HepG2 (cell line): ENCODE data around the gene ACVRL1. TPM values are rescaled to one million over a fixed set of nuclear protein-coding genes. Genes with fewer than 3 reads are reported as not detected.

ENCODE experiments used
- HIVEP1 ChIP-seq: sonication (generic); formaldehyde crosslinking; IDR thresholded peaks from 2 replicates; pipeline ENCODE4 v1.4.0; 2020; ENCODE audit warnings: mild to moderate bottlenecking, missing genetic modification reagents
- MBD4 ChIP-seq: IDR thresholded peaks from 2 replicates; pipeline ENCODE4 v1.6.1; 2012; ENCODE audit warnings: low read length, inconsistent platforms, borderline replicate concordance
- RARA ChIP-seq: IDR thresholded peaks from 2 replicates; pipeline ENCODE4 v1.6.1; 2016; ENCODE audit warnings: missing genetic modification reagents, missing compliant biosample characterization
- RARG ChIP-seq: sonication (generic); formaldehyde crosslinking; IDR thresholded peaks from 2 replicates; pipeline ENCODE4 v1.4.0; 2020; ENCODE audit warnings: low read depth, mild to moderate bottlenecking, missing genetic modification reagents
- SATB2 ChIP-seq: sonication (generic); formaldehyde crosslinking; IDR thresholded peaks from 2 replicates; pipeline ENCODE4 v1.5.0; 2020; ENCODE audit warnings: missing genetic modification reagents
- SCMH1 ChIP-seq: sonication (generic); formaldehyde crosslinking; IDR thresholded peaks from 2 replicates; pipeline ENCODE4 v1.9.0; 2021; ENCODE audit warnings: missing genetic modification reagents, mild to moderate bottlenecking, borderline replicate concordance
- SMARCE1 ChIP-seq: fragments of 450-650 bp; IDR thresholded peaks from 2 replicates; pipeline ENCODE4 v1.6.1; 2017; ENCODE audit warnings: borderline replicate concordance
- SRF ChIP-seq: IDR thresholded peaks from 2 replicates; pipeline ENCODE4 v1.6.1; 2011; ENCODE audit warnings: mild to moderate bottlenecking, low read depth, low read length, moderate library complexity
- STAG1 ChIP-seq: sonication (generic); formaldehyde crosslinking; IDR thresholded peaks from 2 replicates; pipeline ENCODE4 v1.4.0; 2020; ENCODE audit warnings: missing genetic modification reagents
- STAT5B ChIP-seq: sonication (generic); formaldehyde crosslinking; IDR thresholded peaks from 2 replicates; pipeline ENCODE4 v1.4.0; 2020; ENCODE audit warnings: missing genetic modification reagents
- TERF1 ChIP-seq: sonication (generic); formaldehyde crosslinking; IDR thresholded peaks from 2 replicates; pipeline ENCODE4 v1.8.0; 2022; ENCODE audit warnings: mild to moderate bottlenecking, missing genetic modification reagents, moderate library complexity
- WIZ ChIP-seq: sonication (generic); formaldehyde crosslinking; IDR thresholded peaks from 2 replicates; pipeline ENCODE4 v1.5.1; 2020; ENCODE audit warnings: mild to moderate bottlenecking, missing genetic modification reagents
- ZNF124 ChIP-seq: sonication (generic); formaldehyde crosslinking; IDR thresholded peaks from 2 replicates; pipeline ENCODE4 v1.4.0; 2020; ENCODE audit warnings: missing genetic modification reagents
- ZNF225 ChIP-seq: sonication (generic); formaldehyde crosslinking; IDR thresholded peaks from 2 replicates; pipeline ENCODE4 v1.4.0; 2020; ENCODE audit warnings: mild to moderate bottlenecking, missing genetic modification reagents
- ZNF839 ChIP-seq: sonication (generic); formaldehyde crosslinking; IDR thresholded peaks from 2 replicates; pipeline ENCODE4 v1.4.0; 2020; ENCODE audit warnings: missing genetic modification reagents, mild to moderate bottlenecking, borderline replicate concordance
- ZNF891 ChIP-seq: sonication (generic); formaldehyde crosslinking; IDR thresholded peaks from 2 replicates; pipeline ENCODE4 v1.5.0; 2020; ENCODE audit warnings: mild to moderate bottlenecking, missing genetic modification reagents
- polyA plus RNA-seq, 8 experiments: library from polyadenylated mRNA; depleted of rRNA in 3 of 8; stranded (reverse) in 7 of 8; unstranded in 1 of 8; fragments of >200 nt; fragmentation: Illumina TruSeq in 4 of 8; extraction: Trizol in 4 of 8; gene quantifications; 2 replicates each; pipeline versions ENCODE4 v1.2.1 to v1.2.3, GENCODE V29; 2011 to 2016; ENCODE audit warnings: low read depth in 4 of 8, missing spikeins in 1 of 8, mixed read lengths in 1 of 8; ENCODE audit not compliant: insufficient read depth in 1 of 8
- total RNA-seq, 5 experiments: library from RNA; depleted of rRNA; stranded (reverse); fragments of >200 nt; fragmentation: Illumina TruSeq; extraction: Trizol; gene quantifications; 2 replicates each; pipeline ENCODE4 v1.2.3, GENCODE V29; 2016; ENCODE audit warnings: low read depth in 1 of 5
- TF ChIP-seq, protein P1 (sequence below), 2 experiments: sonication (generic) in 1 of 2; formaldehyde crosslinking in 1 of 2; IDR thresholded peaks; 2 replicates each; pipeline versions ENCODE4 v1.6.1 to v1.9.0; 2014 to 2022; ENCODE audit warnings: antibody characterized with exemption in 1 of 2, borderline replicate concordance in 1 of 2, inconsistent platforms in 1 of 2, low read depth in 1 of 2, missing genetic modification reagents in 1 of 2
- TF ChIP-seq, protein P2 (sequence below): sonication (generic); formaldehyde crosslinking; IDR thresholded peaks from 2 replicates; pipeline ENCODE4 v1.5.1; 2020; ENCODE audit warnings: mild to moderate bottlenecking, missing genetic modification reagents, moderate library complexity
- TF ChIP-seq, protein P3 (sequence below): IDR thresholded peaks from 2 replicates; pipeline ENCODE4 v1.6.1; 2012; ENCODE audit warnings: inconsistent platforms

Gene ACVRL1
- total and polyA plus RNA-seq, 2 of the 13 experiments (the other 11 are each of a cell fraction or from before 2014, with no cell fraction given) = not detected

- TF ChIP-seq HIVEP1 (CRISPR knock-in tag) (no peak), MBD4 (no peak), RARG (CRISPR knock-in tag) (no peak), ZNF225 (no peak), SRF (no peak; the same call in 1 of the 2 replicates), SCMH1 (CRISPR knock-in tag) (no peak), ZNF124 (no peak), STAT5B (no peak), ZNF891 (CRISPR knock-in tag) (0 out of 2 replicates have a peak, but pooled peaks have one; percentile 39), SMARCE1 (no peak), RARA (no peak), TERF1 (CRISPR knock-in tag) (no peak), SATB2 (no peak), STAG1 (no peak), WIZ (CRISPR knock-in tag) (no peak), ZNF839 (CRISPR knock-in tag) (no peak)
- TF ChIP-seq, protein P1, sequence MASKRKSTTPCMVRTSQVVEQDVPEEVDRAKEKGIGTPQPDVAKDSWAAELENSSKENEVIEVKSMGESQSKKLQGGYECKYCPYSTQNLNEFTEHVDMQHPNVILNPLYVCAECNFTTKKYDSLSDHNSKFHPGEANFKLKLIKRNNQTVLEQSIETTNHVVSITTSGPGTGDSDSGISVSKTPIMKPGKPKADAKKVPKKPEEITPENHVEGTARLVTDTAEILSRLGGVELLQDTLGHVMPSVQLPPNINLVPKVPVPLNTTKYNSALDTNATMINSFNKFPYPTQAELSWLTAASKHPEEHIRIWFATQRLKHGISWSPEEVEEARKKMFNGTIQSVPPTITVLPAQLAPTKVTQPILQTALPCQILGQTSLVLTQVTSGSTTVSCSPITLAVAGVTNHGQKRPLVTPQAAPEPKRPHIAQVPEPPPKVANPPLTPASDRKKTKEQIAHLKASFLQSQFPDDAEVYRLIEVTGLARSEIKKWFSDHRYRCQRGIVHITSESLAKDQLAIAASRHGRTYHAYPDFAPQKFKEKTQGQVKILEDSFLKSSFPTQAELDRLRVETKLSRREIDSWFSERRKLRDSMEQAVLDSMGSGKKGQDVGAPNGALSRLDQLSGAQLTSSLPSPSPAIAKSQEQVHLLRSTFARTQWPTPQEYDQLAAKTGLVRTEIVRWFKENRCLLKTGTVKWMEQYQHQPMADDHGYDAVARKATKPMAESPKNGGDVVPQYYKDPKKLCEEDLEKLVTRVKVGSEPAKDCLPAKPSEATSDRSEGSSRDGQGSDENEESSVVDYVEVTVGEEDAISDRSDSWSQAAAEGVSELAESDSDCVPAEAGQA (IDR thresholded peaks at IDR 0.05; ENCODE audit: low read depth) = no peak
- TF ChIP-seq, protein P1 (CRISPR knock-in tag; IDR thresholded peaks at IDR 0.05; ENCODE audit: borderline replicate concordance) = no peak
- TF ChIP-seq, protein P2, sequence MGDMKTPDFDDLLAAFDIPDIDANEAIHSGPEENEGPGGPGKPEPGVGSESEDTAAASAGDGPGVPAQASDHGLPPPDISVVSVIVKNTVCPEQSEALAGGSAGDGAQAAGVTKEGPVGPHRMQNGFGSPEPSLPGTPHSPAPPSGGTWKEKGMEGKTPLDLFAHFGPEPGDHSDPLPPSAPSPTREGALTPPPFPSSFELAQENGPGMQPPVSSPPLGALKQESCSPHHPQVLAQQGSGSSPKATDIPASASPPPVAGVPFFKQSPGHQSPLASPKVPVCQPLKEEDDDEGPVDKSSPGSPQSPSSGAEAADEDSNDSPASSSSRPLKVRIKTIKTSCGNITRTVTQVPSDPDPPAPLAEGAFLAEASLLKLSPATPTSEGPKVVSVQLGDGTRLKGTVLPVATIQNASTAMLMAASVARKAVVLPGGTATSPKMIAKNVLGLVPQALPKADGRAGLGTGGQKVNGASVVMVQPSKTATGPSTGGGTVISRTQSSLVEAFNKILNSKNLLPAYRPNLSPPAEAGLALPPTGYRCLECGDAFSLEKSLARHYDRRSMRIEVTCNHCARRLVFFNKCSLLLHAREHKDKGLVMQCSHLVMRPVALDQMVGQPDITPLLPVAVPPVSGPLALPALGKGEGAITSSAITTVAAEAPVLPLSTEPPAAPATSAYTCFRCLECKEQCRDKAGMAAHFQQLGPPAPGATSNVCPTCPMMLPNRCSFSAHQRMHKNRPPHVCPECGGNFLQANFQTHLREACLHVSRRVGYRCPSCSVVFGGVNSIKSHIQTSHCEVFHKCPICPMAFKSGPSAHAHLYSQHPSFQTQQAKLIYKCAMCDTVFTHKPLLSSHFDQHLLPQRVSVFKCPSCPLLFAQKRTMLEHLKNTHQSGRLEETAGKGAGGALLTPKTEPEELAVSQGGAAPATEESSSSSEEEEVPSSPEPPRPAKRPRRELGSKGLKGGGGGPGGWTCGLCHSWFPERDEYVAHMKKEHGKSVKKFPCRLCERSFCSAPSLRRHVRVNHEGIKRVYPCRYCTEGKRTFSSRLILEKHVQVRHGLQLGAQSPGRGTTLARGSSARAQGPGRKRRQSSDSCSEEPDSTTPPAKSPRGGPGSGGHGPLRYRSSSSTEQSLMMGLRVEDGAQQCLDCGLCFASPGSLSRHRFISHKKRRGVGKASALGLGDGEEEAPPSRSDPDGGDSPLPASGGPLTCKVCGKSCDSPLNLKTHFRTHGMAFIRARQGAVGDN (CRISPR knock-in tag) = peak; percentile 86
- TF ChIP-seq, protein P3, sequence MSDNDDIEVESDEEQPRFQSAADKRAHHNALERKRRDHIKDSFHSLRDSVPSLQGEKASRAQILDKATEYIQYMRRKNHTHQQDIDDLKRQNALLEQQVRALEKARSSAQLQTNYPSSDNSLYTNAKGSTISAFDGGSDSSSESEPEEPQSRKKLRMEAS = peak; percentile 76
These were observed 44.0 kb downstream of the ACVRL1 start, which contains the start of gene ACVR1B (continued) for GRCh38 chr12:51951199-51951842.
